B cell (primary cell): ENCODE data around the gene ALPK3. TPM values are rescaled to one million over a fixed set of nuclear protein-coding genes. Genes with fewer than 3 reads are reported as not detected.
"Not testable (repeated sequence)": the region's sequence is repeated elsewhere in the genome, so short reads cannot be mapped to it uniquely, and the experiment has no call there.

ENCODE experiments used
- ATAC-seq: fragments of 200-7000 bp; cut with Tn5 transposase; one replicate; pipeline ENCODE4 v1.10.0; 2021; ENCODE audit warnings: low read depth, mild to moderate bottlenecking, moderate number of reproducible peaks, moderate library complexity
- CTCF ChIA-PET: fragments of 350-600 bp; sonication (Branson Sonifier 250); formaldehyde crosslinking; loops from one replicate; lab custom pipeline; 2021; ENCODE audit warnings: antibody characterized with exemption, inconsistent platforms; lab: Charles Lee
- POLR2A ChIA-PET: fragments of 350-600 bp; sonication (Branson Sonifier 250); formaldehyde crosslinking; loops from one replicate; lab custom pipeline; 2021; ENCODE audit warnings: antibody characterized with exemption; lab: Charles Lee
- DNase-seq: peaks from one replicate; pipeline ENCODE4 v3.0.0; 2013
- H2AFZ ChIP-seq: 2 replicates; pipeline ENCODE4 v1.6.1; 2012; ENCODE audit warnings: mild to moderate bottlenecking, low read depth, low read length; ENCODE audit not compliant: insufficient read depth, poor library complexity, severe bottlenecking
- H3K27ac ChIP-seq, 2 donors: 1 replicate in 1 of 2; 2 replicates in 1 of 2; pipeline ENCODE4 v1.5.1; 2012 to 2013; ENCODE audit warnings: low read length in 2 of 2, mild to moderate bottlenecking in 2 of 2, moderate library complexity in 1 of 2
- H3K27me3 ChIP-seq, 4 experiments: fragments of 200-600 bp in 1 of 4; sonication (generic) in 1 of 4; replicated peaks in 1 of 4; 1 replicate in 2 of 4; 2 replicates in 2 of 4; pipeline versions ENCODE4 v1.6.1 to v1.7.0; 2013 to 2016; ENCODE audit warnings: low read length in 3 of 4, mild to moderate bottlenecking in 2 of 4, mixed read lengths in 1 of 4, moderate library complexity in 1 of 4; ENCODE audit not compliant: insufficient read depth in 4 of 4, control insufficient read depth in 3 of 4; ENCODE audit errors: control extremely low read depth in 1 of 4
- H3K36me3 ChIP-seq, 2 experiments: replicated peaks in 1 of 2; 1 replicate in 1 of 2; 2 replicates in 1 of 2; pipeline versions ENCODE4 v1.6.1 to v1.7.1; 2013; ENCODE audit warnings: low read length in 1 of 2; ENCODE audit not compliant: insufficient read depth in 2 of 2, control insufficient read depth in 1 of 2; ENCODE audit errors: control extremely low read depth in 1 of 2, extremely low read depth in 1 of 2
- H3K4me1 ChIP-seq, 2 donors: fragments of 200-600 bp in 1 of 2; sonication (generic) in 1 of 2; 1 replicate in 1 of 2; 2 replicates in 1 of 2; pipeline versions ENCODE4 v1.5.1 to v1.6.1; 2013 to 2017; ENCODE audit warnings: low read length in 2 of 2; ENCODE audit not compliant: control insufficient read depth in 2 of 2, insufficient read depth in 2 of 2
- H3K4me2 ChIP-seq: replicated peaks from 2 replicates; pipeline ENCODE3; 2012; ENCODE audit warnings: mild to moderate bottlenecking, low read depth, low read length; ENCODE audit not compliant: poor library complexity, severe bottlenecking
- H3K4me3 ChIP-seq, 5 experiments: fragments of 200-600 bp in 1 of 5; sonication (generic) in 1 of 5; 1 replicate in 3 of 5; 2 replicates in 2 of 5; pipeline versions ENCODE4 v1.5.1 to v1.7.0; 2011 to 2016; ENCODE audit warnings: low read length in 4 of 5, mild to moderate bottlenecking in 4 of 5, low read depth in 2 of 5, control low read depth in 1 of 5, moderate library complexity in 1 of 5; ENCODE audit not compliant: insufficient read depth in 1 of 5; ENCODE audit errors: control extremely low read depth in 1 of 5, extremely low read depth in 1 of 5
- H3K79me2 ChIP-seq: fragments of 200-600 bp; sonication (generic); one replicate; pipeline ENCODE4 v1.6.0; 2016; ENCODE audit warnings: low read length; ENCODE audit not compliant: control insufficient read depth, insufficient read depth
- H3K9ac ChIP-seq: fragments of 200-600 bp; sonication (generic); 2 replicates; pipeline ENCODE4 v1.6.1; 2017; ENCODE audit warnings: mild to moderate bottlenecking, low read length, moderate library complexity
- H3K9me3 ChIP-seq, 3 donors: one replicate each; pipeline versions ENCODE4 v1.6.1 to v1.7.1; 2013; ENCODE audit warnings: low read length in 2 of 3; ENCODE audit not compliant: control insufficient read depth in 2 of 3, insufficient read depth in 1 of 3; ENCODE audit errors: control extremely low read depth in 1 of 3
- H4K20me1 ChIP-seq: 2 replicates; pipeline ENCODE4 v1.6.0; 2012; ENCODE audit warnings: mild to moderate bottlenecking, low read length; ENCODE audit not compliant: insufficient read depth, control insufficient read depth, poor library complexity, severe bottlenecking
- H3K27ac Mint-ChIP-seq: one replicate; pipeline ENCODE4 v1.8.0; 2021; ENCODE audit warnings: mixed read lengths
- H3K27me3 Mint-ChIP-seq: one replicate; pipeline ENCODE4 v1.8.0; 2021; ENCODE audit warnings: mixed read lengths
- H3K4me1 Mint-ChIP-seq: one replicate; pipeline ENCODE4 v1.8.0; 2021; ENCODE audit warnings: mixed read lengths
- H3K4me3 Mint-ChIP-seq: one replicate; pipeline ENCODE4 v1.8.0; 2021; ENCODE audit warnings: mixed read lengths
- H3K9me3 Mint-ChIP-seq: one replicate; pipeline ENCODE4 v1.8.0; 2022; ENCODE audit warnings: mixed read lengths; ENCODE audit not compliant: insufficient read depth
- CTCF ChIP-seq: fragments of 200-600 bp; IDR thresholded peaks from one replicate; pipeline ENCODE4 v1.8.0; 2022; ENCODE audit warnings: antibody characterized with exemption, mild to moderate bottlenecking
- EZH2 ChIP-seq: IDR thresholded peaks from 2 replicates; pipeline ENCODE4 v1.6.1; 2012; ENCODE audit warnings: borderline replicate concordance, low read depth, mild to moderate bottlenecking, moderate library complexity, low read length; ENCODE audit not compliant: insufficient read depth, poor library complexity, severe bottlenecking
- WGBS: methylation state at CpG from one replicate; pipeline ENCODE4 v1.1.5; 2013; ENCODE audit warnings: missing lambda C conversion rate; ENCODE audit not compliant: insufficient coverage; 5-methylcytosine and 5-hydroxymethylcytosine counted together
- intact Hi-C: fragments of 100-400 bp; cut with micrococcal nuclease; formaldehyde crosslinking; loops from one replicate; pipeline ENCODE4 v1.10.0; 2022
- polyA plus RNA-seq: library from polyadenylated mRNA; depleted of rRNA; stranded (reverse); fragments of >200 nt; gene quantifications from 2 replicates; pipeline ENCODE4 v1.2.3, GENCODE V29; 2012
- total RNA-seq, 2 donors: library from RNA; stranded (reverse); fragments of 120-200 nt in 1 of 2; gene quantifications; 1 replicate in 1 of 2; 2 replicates in 1 of 2; pipeline versions ENCODE4 v1.2.3 to v1.2.4, GENCODE V29; 2013 to 2022

ALPK3 gene
- total and polyA plus RNA-seq, 2 donors (not counting 1 experiment from before 2014, with no cell fraction given), result 0.07 to 0.15 TPM

DNA sequence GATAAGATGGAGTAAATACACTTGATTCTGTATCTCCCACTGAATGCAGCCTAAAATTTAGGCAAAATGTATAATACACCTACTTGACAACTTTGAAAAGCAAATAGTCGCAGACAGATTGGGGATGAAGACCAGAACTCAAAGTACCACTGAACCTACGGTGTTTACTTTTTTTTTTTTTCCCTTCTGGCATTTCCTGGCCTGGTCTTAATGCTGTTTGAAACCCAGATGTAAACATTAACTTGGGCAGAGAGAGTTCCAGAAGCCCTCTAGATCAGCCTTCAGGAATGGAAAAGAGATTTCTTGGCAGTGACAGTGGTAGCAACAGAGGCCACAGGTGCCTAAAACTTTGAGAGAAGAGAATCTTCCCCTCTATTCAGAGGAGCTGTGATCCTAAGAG lies 27.8 kb downstream of the ALPK3 start:
- Histone ChIP-seq H3K79me2 (no peaks in the 10 kb centered on the region), H2AFZ (no peak overlapping the region), H4K20me1 (no peaks in the 10 kb centered on the region), H3K27me3 (no peaks in the 10 kb centered on the region), H3K27ac (no peak overlapping the region), H3K4me2 (no peak overlapping the region), H3K9me3 (peaks cover 7 to 19% (median 15%) of the 10 kb centered on the region in 3 donors), H3K9ac (no peak overlapping the region), H3K4me1 (no peaks in the 10 kb centered on the region), H3K4me3 (no peak overlapping the region), H3K36me3 (no peaks in the 10 kb centered on the region)
- H3K4me3 Mint-ChIP-seq, result no peak overlapping the region
- ChIA-PET CTCF (interaction anchor here (1.0 to 1.7 kb wide), 7 partner anchors 11 to 199 kb away, joined by 3 to 5 read pairs (median 4); no protein-coding TSS in a partner anchor), POLR2A (no interaction called here)
- intact Hi-C loops, result loop anchor here (1.0 to 5.0 kb wide), 2 partner anchors 82 to 165 kb away; no protein-coding TSS in a partner anchor
- peaks cover 7% of the 10 kb centered on the region for H3K27me3 Mint-ChIP-seq
- no peak for DNase-seq
- 100% methylated on average over 1 of the region's 2 CpGs for WGBS
- peaks cover 8% of the 10 kb centered on the region for H3K9me3 Mint-ChIP-seq
- TF ChIP-seq EZH2 (no peak), CTCF (no peak)
- no peak overlapping the region for H3K27ac Mint-ChIP-seq
- no peaks in the 10 kb centered on the region for H3K4me1 Mint-ChIP-seq
- ATAC-seq, result no peak

DNA sequence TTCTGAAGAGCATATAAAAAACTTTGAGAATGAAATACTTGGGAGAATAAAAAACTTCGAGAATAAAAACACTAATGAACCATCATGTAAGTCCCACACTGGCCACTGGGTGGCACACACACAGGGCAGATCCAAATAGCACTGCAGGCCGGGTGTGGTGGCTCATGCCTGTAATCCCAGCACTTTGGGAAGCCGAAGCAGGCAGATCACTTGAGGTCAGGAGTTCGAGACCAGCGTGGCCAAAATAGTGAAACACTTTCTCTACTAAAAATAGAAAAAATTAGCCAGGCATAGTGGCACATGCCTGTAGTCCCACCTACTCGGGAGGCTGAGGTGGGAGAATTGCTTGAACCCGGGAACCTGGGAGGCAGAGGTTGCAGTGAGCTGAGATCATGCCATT lies 28.5 kb downstream of the ALPK3 start:
- H3K79me2 ChIP-seq, H4K20me1 ChIP-seq, H3K36me3 ChIP-seq, ATAC-seq, H3K27ac ChIP-seq, H3K4me1 Mint-ChIP-seq, H3K4me2 ChIP-seq, H3K4me3 Mint-ChIP-seq, H3K4me1 ChIP-seq, POLR2A ChIA-PET, H3K27me3 ChIP-seq, H3K9ac ChIP-seq, H2AFZ ChIP-seq, H3K27ac Mint-ChIP-seq, H3K9me3 Mint-ChIP-seq, H3K27me3 Mint-ChIP-seq, H3K4me3 ChIP-seq: not testable (repeated sequence)
- DNase-seq, result peak; percentile 23
- H3K9me3 ChIP-seq, result peaks cover 7 to 19% (median 15%) of the 10 kb centered on the region in 3 donors
- CTCF ChIA-PET, result interaction anchor here (1.0 to 1.7 kb wide), 6 partner anchors 17 to 199 kb away, joined by 3 to 5 read pairs (median 4); no protein-coding TSS in a partner anchor
- peak; percentile 72 for TF ChIP-seq CTCF
- WGBS, result 80% methylated on average over 3 of the region's 7 CpGs
- intact Hi-C loops, result loop anchor here (1.0 to 5.0 kb wide), 2 partner anchors 82 to 165 kb away; no protein-coding TSS in a partner anchor
